ENCODE measurements around the gene SLC39A7.
A peak's percentile ranks its signal among the peaks of the same experiment; 100 is the strongest.

The SLC39A7 gene

GRCh38 chr6:33185654-33186187 is 14.9 kb upstream of the SLC39A7 start:
- DNase-seq, result no peak
- intact Hi-C loops (cut with DNase I), result no loop called here

- no peak for DNase-seq
- intact Hi-C loops (cut with DNase I), result no loop called here
Observed at GRCh38 chr6:33187809-33188208, 12.9 kb upstream of the SLC39A7 start.

- intact Hi-C loops (cut with DNase I), result no loop called here
- no peak for DNase-seq
Observed at GRCh38 chr6:33189164-33189563, 11.5 kb upstream of the SLC39A7 start.

- no peak for DNase-seq
- intact Hi-C loops (cut with DNase I), result no loop called here
Observed at GRCh38 chr6:33189625-33190448, 10.8 kb upstream of the SLC39A7 start.

GRCh38 chr6:33190504-33191107 is 10.1 kb upstream of the SLC39A7 start:
- intact Hi-C loops (cut with DNase I), result no loop called here
- peak in 1 of 42 donors; percentile 47 for DNase-seq

GRCh38 chr6:33191383-33192104 is 9.1 kb upstream of the SLC39A7 start:
- no peak for DNase-seq
- intact Hi-C loops (cut with DNase I), result no loop called here

- peak in 2 of 42 donors; percentile 13 to 40 for DNase-seq
- intact Hi-C loops (cut with DNase I), result no loop called here
Observed at GRCh38 chr6:33192105-33192646, 8.5 kb upstream of the SLC39A7 start, which contains the start of gene COL11A2. TSS of gene COL11A2 (minus strand) at chr6:33192467. CDS start at chr6:33192240, 227 bp downstream.

GRCh38 chr6:33192671-33193602 is 7.7 kb upstream of the SLC39A7 start:
- intact Hi-C loops (cut with DNase I), result no loop called here
- peak; percentile 61 to 92 (median 82) for DNase-seq

GRCh38 chr6:33193619-33194018 is 7.0 kb upstream of the SLC39A7 start:
- DNase-seq, result peak in 3 of 42 donors; percentile 13 to 49 (median 36)
- intact Hi-C loops (cut with DNase I), result no loop called here

GRCh38 chr6:33194431-33194979 is 6.2 kb upstream of the SLC39A7 start:
- intact Hi-C loops (cut with DNase I), result no loop called here
- no peak for DNase-seq

- intact Hi-C loops (cut with DNase I), result loop anchor here (5.0 kb wide), 1 partner anchor 33 kb away; no protein-coding TSS in a partner anchor
- no peak for DNase-seq
Observed at GRCh38 chr6:33195304-33196165, 5.1 kb upstream of the SLC39A7 start.

GRCh38 chr6:33197431-33198048 is 3.1 kb upstream of the SLC39A7 start:
- intact Hi-C loops (cut with DNase I), result loop anchor here (5.0 kb wide), 1 partner anchor 35 kb away; no protein-coding TSS in a partner anchor

GRCh38 chr6:33198159-33198852 is 2.4 kb upstream of the SLC39A7 start:
- DNase-seq, result no peak
- intact Hi-C loops (cut with DNase I), result loop anchor here (5.0 kb wide), 1 partner anchor 36 kb away; no protein-coding TSS in a partner anchor

More at GRCh38 chr6:33197431-33198048, 3.1 kb upstream of the SLC39A7 start:
- DNase-seq, result peak in 23 of 42 donors; percentile 22 to 78 (median 49)

- intact Hi-C loops (cut with DNase I), result loop anchor here (5.0 kb wide), 1 partner anchor 37 kb away; no protein-coding TSS in a partner anchor
- no peak for DNase-seq
Observed at GRCh38 chr6:33198853-33199436, 1.7 kb upstream of the SLC39A7 start.

GRCh38 chr6:33199687-33200218 is 914 bp upstream of the SLC39A7 start:
- peak in 3 of 42 donors; percentile 42 to 73 (median 49) for DNase-seq
- intact Hi-C loops (cut with DNase I), result loop anchor here (5.0 to 10.0 kb wide), 4 partner anchors 37 to 225 kb away; partner anchors contain the start of genes CUTA and PHF1

Data from head of caudate nucleus (tissue), 42 donors.